HepG2 (cell line): ENCODE results near the gene IL1A. TPM values are rescaled to one million over a fixed set of nuclear protein-coding genes. Genes with fewer than 3 reads are reported as not detected.
A peak's percentile ranks its signal among the peaks of the same experiment; 100 is the strongest.

ENCODE experiments used
- GTF3A ChIP-seq: sonication (generic); formaldehyde crosslinking; conservative IDR thresholded peaks from 2 replicates; pipeline ENCODE4 v1.4.0; 2020; ENCODE audit warnings: mild to moderate bottlenecking, missing genetic modification reagents
- HNRNPH1 ChIP-seq: fragments of 200-400 bp; formaldehyde crosslinking; optimal IDR thresholded peaks from 2 replicates; pipeline ENCODE3; 2017; ENCODE audit warnings: mild to moderate bottlenecking, low read depth, low read length
- HOXA7 ChIP-seq: sonication (generic); formaldehyde crosslinking; IDR thresholded peaks from 2 replicates; pipeline ENCODE4 v1.8.1; 2022; ENCODE audit warnings: mild to moderate bottlenecking, missing genetic modification reagents, moderate library complexity
- MIXL1 ChIP-seq: IDR thresholded peaks from 2 replicates; pipeline ENCODE4 v1.6.1; 2016
- NFKBIZ ChIP-seq: IDR thresholded peaks from 2 replicates; pipeline ENCODE4 v1.6.1; 2018; ENCODE audit warnings: missing genetic modification reagents, missing compliant biosample characterization
- NRL ChIP-seq: sonication (generic); formaldehyde crosslinking; IDR thresholded peaks from 2 replicates; pipeline ENCODE4 v1.5.0; 2020; ENCODE audit warnings: missing genetic modification reagents, mild to moderate bottlenecking, moderate library complexity, borderline replicate concordance
- PAF1 ChIP-seq: IDR thresholded peaks from 2 replicates; pipeline ENCODE4 v1.6.1; 2016; ENCODE audit warnings: missing genetic modification reagents, missing compliant biosample characterization
- RCOR2 ChIP-seq: IDR thresholded peaks from 2 replicates; pipeline ENCODE4 v1.6.1; 2016; ENCODE audit warnings: missing biosample characterization, missing genetic modification reagents
- ZKSCAN1 ChIP-seq: fragments of 150-350 bp; IDR thresholded peaks from 2 replicates; pipeline ENCODE4 v1.6.1; 2014; ENCODE audit warnings: low read length
- ZNF263 ChIP-seq: sonication (generic); formaldehyde crosslinking; IDR thresholded peaks from 2 replicates; pipeline ENCODE4 v1.4.0; 2020; ENCODE audit warnings: missing genetic modification reagents
- ZNF441 ChIP-seq: sonication (generic); formaldehyde crosslinking; IDR thresholded peaks from 2 replicates; pipeline ENCODE4 v1.7.0; 2021; ENCODE audit warnings: missing genetic modification reagents, borderline replicate concordance
- ZNF460 ChIP-seq: sonication (generic); formaldehyde crosslinking; IDR thresholded peaks from 2 replicates; pipeline ENCODE4 v1.5.1; 2020; ENCODE audit warnings: missing genetic modification reagents, mild to moderate bottlenecking, borderline replicate concordance
- ZNF549 ChIP-seq: sonication (generic); formaldehyde crosslinking; IDR thresholded peaks from 2 replicates; pipeline ENCODE4 v1.5.0; 2020; ENCODE audit warnings: missing genetic modification reagents
- ZNF746 ChIP-seq: sonication (generic); formaldehyde crosslinking; IDR thresholded peaks from 2 replicates; pipeline ENCODE4 v1.8.0; 2022; ENCODE audit warnings: mild to moderate bottlenecking, missing genetic modification reagents
- ZNF790 ChIP-seq: sonication (generic); formaldehyde crosslinking; IDR thresholded peaks from 2 replicates; pipeline ENCODE4 v1.8.0; 2022; ENCODE audit warnings: missing genetic modification reagents, mild to moderate bottlenecking, borderline replicate concordance
- ZZZ3 ChIP-seq: sonication (generic); formaldehyde crosslinking; IDR thresholded peaks from 2 replicates; pipeline ENCODE4 v1.4.0; 2020; ENCODE audit warnings: missing genetic modification reagents, mild to moderate bottlenecking, borderline replicate concordance
- polyA plus RNA-seq, 8 experiments: library from polyadenylated mRNA; depleted of rRNA in 3 of 8; stranded (reverse) in 7 of 8; unstranded in 1 of 8; fragments of >200 nt; fragmentation: Illumina TruSeq in 4 of 8; extraction: Trizol in 4 of 8; gene quantifications; 2 replicates each; pipeline versions ENCODE4 v1.2.1 to v1.2.3, GENCODE V29; 2011 to 2016; ENCODE audit warnings: low read depth in 4 of 8, missing spikeins in 1 of 8, mixed read lengths in 1 of 8; ENCODE audit not compliant: insufficient read depth in 1 of 8
- total RNA-seq, 5 experiments: library from RNA; depleted of rRNA; stranded (reverse); fragments of >200 nt; fragmentation: Illumina TruSeq; extraction: Trizol; gene quantifications; 2 replicates each; pipeline ENCODE4 v1.2.3, GENCODE V29; 2016; ENCODE audit warnings: low read depth in 1 of 5
- TF ChIP-seq, protein P1 (sequence below): sonication (generic); formaldehyde crosslinking; IDR thresholded peaks from 2 replicates; pipeline ENCODE4 v1.8.1; 2023; ENCODE audit warnings: mild to moderate bottlenecking, inconsistent platforms, moderate library complexity, missing genetic modification reagents, borderline replicate concordance
- TF ChIP-seq, protein P2 (sequence below): sonication (generic); formaldehyde crosslinking; conservative IDR thresholded peaks from 2 replicates; pipeline ENCODE4 v1.8.0; 2022; ENCODE audit warnings: low read depth, missing genetic modification reagents
- TF ChIP-seq, protein P3 (sequence below): sonication (generic); formaldehyde crosslinking; IDR thresholded peaks from 2 replicates; pipeline ENCODE4 v1.4.0; 2020; ENCODE audit warnings: mild to moderate bottlenecking, missing genetic modification reagents
- TF ChIP-seq, protein P4 (sequence below): sonication (generic); formaldehyde crosslinking; IDR thresholded peaks from 2 replicates; pipeline ENCODE4 v1.4.0; 2020; ENCODE audit warnings: missing genetic modification reagents, low read depth, mild to moderate bottlenecking, borderline replicate concordance
- TF ChIP-seq, protein P5 (sequence below): sonication (generic); formaldehyde crosslinking; IDR thresholded peaks from 2 replicates; pipeline ENCODE4 v1.9.0; 2021; ENCODE audit warnings: missing genetic modification reagents, borderline replicate concordance

IL1A gene
- total and polyA plus RNA-seq, 2 of the 13 experiments (the other 11 are each of a cell fraction or from before 2014, with no cell fraction given): not detected

DNA sequence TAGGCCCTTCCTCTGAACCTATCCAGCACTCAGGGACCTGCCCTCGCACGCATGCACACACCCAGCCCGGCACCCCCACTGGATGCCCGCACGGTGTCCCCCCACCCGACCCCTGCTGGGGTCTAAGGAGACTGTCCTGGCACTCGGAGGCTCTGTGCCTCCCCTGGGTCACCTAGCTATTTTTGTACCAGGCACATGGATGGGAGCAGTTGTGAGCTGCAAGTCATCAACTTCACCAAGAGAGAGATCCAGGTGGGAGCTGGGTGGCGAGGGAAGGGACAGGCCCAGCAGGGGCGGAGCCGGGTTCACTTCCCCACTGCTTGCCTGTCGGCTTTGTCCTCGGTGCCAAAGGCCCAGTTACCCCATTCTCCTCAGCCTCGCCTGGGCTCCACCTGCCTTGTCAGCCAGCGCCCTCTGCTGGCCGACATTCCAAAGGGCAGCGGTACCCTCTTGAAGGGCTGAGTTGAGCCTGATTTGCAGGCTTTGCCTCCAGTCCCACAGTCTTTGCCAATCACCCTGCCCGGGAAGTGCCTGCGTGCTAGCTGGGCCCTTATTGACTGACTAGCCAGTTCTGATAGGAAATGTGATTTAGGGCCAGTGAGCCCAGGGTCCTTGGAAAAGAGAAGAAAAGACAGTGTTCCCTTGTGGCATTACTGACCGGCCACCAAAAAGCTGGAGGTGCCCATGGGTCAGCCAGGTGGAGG lies 57.7 kb downstream of the IL1A start (continued):
- 0 out of 2 replicates have a peak, but pooled peaks have one; percentile 68 for TF ChIP-seq GTF3A (CRISPR knock-in tag)
- no peak for TF ChIP-seq PAF1
- TF ChIP-seq, protein P1, sequence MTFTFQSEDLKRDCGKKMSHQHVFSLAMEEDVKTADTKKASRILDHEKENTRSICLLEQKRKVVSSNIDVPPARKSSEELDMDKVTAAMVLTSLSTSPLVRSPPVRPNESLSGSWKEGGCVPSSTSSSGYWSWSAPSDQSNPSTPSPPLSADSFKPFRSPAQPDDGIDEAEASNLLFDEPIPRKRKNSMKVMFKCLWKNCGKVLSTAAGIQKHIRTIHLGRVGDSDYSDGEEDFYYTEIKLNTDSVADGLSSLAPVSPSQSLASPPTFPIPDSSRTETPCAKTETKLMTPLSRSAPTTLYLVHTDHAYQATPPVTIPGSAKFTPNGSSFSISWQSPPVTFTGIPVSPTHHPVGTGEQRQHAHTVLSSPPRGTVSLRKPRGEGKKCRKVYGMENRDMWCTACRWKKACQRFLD (CRISPR knock-in tag): no peak
- TF ChIP-seq ZNF441: peak; percentile 69; the same call in 1 of the 2 replicates
- peak; percentile 84 for TF ChIP-seq MIXL1 (CRISPR knock-in tag)
- TF ChIP-seq, protein P2, sequence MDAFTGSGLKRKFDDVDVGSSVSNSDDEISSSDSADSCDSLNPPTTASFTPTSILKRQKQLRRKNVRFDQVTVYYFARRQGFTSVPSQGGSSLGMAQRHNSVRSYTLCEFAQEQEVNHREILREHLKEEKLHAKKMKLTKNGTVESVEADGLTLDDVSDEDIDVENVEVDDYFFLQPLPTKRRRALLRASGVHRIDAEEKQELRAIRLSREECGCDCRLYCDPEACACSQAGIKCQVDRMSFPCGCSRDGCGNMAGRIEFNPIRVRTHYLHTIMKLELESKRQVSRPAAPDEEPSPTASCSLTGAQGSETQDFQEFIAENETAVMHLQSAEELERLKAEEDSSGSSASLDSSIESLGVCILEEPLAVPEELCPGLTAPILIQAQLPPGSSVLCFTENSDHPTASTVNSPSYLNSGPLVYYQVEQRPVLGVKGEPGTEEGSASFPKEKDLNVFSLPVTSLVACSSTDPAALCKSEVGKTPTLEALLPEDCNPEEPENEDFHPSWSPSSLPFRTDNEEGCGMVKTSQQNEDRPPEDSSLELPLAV (CRISPR knock-in tag): 0 out of 2 replicates have a peak, but pooled peaks have one; percentile 26
- 0 out of 2 replicates have a peak, but pooled peaks have one; percentile 40 for TF ChIP-seq ZNF263
- no peak for TF ChIP-seq HNRNPH1
- TF ChIP-seq HOXA7 (CRISPR knock-in tag): no peak
- no peak for TF ChIP-seq ZNF460 (CRISPR knock-in tag)
- 0 out of 2 replicates have a peak, but pooled peaks have one; percentile 42 for TF ChIP-seq NFKBIZ (CRISPR knock-in tag)
- no peak for TF ChIP-seq ZNF549
- 0 out of 2 replicates have a peak, but pooled peaks have one; percentile 68 for TF ChIP-seq ZNF790 (CRISPR knock-in tag)
- TF ChIP-seq, protein P3, sequence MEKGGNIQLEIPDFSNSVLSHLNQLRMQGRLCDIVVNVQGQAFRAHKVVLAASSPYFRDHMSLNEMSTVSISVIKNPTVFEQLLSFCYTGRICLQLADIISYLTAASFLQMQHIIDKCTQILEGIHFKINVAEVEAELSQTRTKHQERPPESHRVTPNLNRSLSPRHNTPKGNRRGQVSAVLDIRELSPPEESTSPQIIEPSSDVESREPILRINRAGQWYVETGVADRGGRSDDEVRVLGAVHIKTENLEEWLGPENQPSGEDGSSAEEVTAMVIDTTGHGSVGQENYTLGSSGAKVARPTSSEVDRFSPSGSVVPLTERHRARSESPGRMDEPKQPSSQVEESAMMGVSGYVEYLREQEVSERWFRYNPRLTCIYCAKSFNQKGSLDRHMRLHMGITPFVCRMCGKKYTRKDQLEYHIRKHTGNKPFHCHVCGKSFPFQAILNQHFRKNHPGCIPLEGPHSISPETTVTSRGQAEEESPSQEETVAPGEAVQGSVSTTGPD: no peak
- TF ChIP-seq NRL (CRISPR knock-in tag): peak; percentile 85
- TF ChIP-seq ZKSCAN1: 0 out of 2 replicates have a peak, but pooled peaks have one; percentile 39
- TF ChIP-seq ZNF746 (CRISPR knock-in tag): 0 out of 2 replicates have a peak, but pooled peaks have one; percentile 53
- TF ChIP-seq ZZZ3: no peak
- TF ChIP-seq RCOR2: peak; percentile 27; the same call in 1 of the 2 replicates
- TF ChIP-seq, protein P4, sequence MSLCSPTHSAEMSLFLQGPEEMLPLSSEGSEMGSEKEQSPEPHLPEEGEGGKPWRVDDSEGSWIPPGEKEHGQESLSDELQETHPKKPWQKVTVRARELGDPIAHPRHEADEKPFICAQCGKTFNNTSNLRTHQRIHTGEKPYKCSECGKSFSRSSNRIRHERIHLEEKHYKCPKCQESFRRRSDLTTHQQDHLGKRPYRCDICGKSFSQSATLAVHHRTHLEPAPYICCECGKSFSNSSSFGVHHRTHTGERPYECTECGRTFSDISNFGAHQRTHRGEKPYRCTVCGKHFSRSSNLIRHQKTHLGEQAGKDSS (CRISPR knock-in tag): peak; percentile 83; the same call in 1 of the 2 replicates
- TF ChIP-seq, protein P5, sequence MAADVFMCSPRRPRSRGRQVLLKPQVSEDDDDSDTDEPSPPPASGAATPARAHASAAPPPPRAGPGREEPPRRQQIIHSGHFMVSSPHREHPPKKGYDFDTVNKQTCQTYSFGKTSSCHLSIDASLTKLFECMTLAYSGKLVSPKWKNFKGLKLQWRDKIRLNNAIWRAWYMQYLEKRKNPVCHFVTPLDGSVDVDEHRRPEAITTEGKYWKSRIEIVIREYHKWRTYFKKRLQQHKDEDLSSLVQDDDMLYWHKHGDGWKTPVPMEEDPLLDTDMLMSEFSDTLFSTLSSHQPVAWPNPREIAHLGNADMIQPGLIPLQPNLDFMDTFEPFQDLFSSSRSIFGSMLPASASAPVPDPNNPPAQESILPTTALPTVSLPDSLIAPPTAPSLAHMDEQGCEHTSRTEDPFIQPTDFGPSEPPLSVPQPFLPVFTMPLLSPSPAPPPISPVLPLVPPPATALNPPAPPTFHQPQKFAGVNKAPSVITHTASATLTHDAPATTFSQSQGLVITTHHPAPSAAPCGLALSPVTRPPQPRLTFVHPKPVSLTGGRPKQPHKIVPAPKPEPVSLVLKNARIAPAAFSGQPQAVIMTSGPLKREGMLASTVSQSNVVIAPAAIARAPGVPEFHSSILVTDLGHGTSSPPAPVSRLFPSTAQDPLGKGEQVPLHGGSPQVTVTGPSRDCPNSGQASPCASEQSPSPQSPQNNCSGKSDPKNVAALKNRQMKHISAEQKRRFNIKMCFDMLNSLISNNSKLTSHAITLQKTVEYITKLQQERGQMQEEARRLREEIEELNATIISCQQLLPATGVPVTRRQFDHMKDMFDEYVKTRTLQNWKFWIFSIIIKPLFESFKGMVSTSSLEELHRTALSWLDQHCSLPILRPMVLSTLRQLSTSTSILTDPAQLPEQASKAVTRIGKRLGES (CRISPR knock-in tag): no peak
